ENCODE measurements around the gene PPP1R36. TPM values are rescaled to one million over a fixed set of nuclear protein-coding genes. Genes with fewer than 3 reads are reported as not detected.

PPP1R36 gene
- total RNA-seq, 2 experiments from 2014 or later = 0.29 TPM; not detected in 1

- TF ChIP-seq, protein P1, sequence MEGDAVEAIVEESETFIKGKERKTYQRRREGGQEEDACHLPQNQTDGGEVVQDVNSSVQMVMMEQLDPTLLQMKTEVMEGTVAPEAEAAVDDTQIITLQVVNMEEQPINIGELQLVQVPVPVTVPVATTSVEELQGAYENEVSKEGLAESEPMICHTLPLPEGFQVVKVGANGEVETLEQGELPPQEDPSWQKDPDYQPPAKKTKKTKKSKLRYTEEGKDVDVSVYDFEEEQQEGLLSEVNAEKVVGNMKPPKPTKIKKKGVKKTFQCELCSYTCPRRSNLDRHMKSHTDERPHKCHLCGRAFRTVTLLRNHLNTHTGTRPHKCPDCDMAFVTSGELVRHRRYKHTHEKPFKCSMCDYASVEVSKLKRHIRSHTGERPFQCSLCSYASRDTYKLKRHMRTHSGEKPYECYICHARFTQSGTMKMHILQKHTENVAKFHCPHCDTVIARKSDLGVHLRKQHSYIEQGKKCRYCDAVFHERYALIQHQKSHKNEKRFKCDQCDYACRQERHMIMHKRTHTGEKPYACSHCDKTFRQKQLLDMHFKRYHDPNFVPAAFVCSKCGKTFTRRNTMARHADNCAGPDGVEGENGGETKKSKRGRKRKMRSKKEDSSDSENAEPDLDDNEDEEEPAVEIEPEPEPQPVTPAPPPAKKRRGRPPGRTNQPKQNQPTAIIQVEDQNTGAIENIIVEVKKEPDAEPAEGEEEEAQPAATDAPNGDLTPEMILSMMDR (IDR thresholded peaks at IDR 0.05) = no peak
- H3K27ac Mint-ChIP-seq = no peak overlapping the region
- ATAC-seq (no peak), DNase-seq (no peak)
- H3K36me3 Mint-ChIP-seq (ENCODE audit: low read depth) = no peaks in the 10 kb centered on the region
- POLR2A ChIA-PET = no interaction called here
- H3K4me1 Mint-ChIP-seq (ENCODE audit: low read depth) = no peaks in the 10 kb centered on the region
- no peaks in the 10 kb centered on the region for H3K9me3 Mint-ChIP-seq
- intact Hi-C loops (cut with micrococcal nuclease) = no loop called here
- CTCF ChIA-PET = no interaction called here
- peaks cover 15% of the 10 kb centered on the region for H3K27me3 Mint-ChIP-seq
- no peak overlapping the region for H3K4me3 Mint-ChIP-seq
These were observed 51.8 kb downstream of the PPP1R36 start for GRCh38 chr14:64601571-64601970.

DNA sequence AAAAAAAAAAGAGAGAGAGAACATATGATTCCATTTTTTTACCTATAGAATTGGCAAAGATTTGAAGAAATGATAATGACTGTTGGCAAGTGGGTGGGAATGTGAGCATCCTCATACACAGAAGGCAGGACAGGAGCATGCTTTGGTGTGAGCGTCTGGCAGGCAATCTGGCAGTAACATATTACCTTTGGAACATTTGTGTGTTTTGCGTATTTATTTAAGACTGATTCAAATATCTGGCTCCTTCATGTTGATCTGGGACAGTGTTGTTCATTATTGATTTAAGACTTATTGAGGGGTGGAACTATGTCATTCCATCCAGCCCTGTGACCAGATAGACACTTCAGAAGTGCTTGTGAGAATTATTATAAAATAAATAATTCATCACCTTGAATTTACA is 53.1 kb downstream of the PPP1R36 start:
- TF ChIP-seq, protein P1 (IDR thresholded peaks at IDR 0.05) = no peak
- no peak overlapping the region for H3K27ac Mint-ChIP-seq
- H3K4me3 Mint-ChIP-seq = no peak overlapping the region
- no peaks in the 10 kb centered on the region for H3K9me3 Mint-ChIP-seq
- intact Hi-C loops (cut with micrococcal nuclease) = no loop called here
- H3K27me3 Mint-ChIP-seq = peaks cover 15% of the 10 kb centered on the region
- CTCF ChIA-PET = interaction anchor here (1.3 to 1.7 kb wide), 2 partner anchors 9 to 33 kb away, joined by 3 to 4 read pairs; no protein-coding TSS in a partner anchor
- H3K4me1 Mint-ChIP-seq (ENCODE audit: low read depth) = no peaks in the 10 kb centered on the region
- no peak for ATAC-seq
- POLR2A ChIA-PET = no interaction called here
- no peak for DNase-seq
- H3K36me3 Mint-ChIP-seq (ENCODE audit: low read depth) = no peaks in the 10 kb centered on the region

DNA sequence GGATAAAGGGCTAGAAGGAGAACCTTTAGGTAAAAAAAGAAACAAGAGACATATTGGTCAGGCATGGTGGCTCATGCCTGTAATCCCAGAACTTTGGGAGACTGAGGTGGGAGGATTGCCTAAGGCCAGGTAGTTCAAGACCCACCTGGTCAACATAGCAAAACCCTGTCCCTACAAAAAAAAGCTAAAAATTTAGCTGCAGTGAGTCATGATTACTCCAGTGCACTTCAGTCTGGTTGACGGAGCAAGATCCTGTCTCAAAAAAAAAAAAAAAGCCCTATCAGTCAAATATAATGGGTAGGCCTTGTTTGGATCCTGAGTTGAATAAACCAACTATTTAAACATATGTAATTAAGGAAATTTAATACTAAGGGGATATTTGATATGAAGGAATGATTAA is 54.2 kb downstream of the PPP1R36 start:
- DNase-seq = no peak
- Mint-ChIP-seq H3K27ac (no peak overlapping the region), H3K9me3 (no peaks in the 10 kb centered on the region), H3K4me1 (ENCODE audit: low read depth) (no peaks in the 10 kb centered on the region), H3K36me3 (ENCODE audit: low read depth) (no peaks in the 10 kb centered on the region), H3K4me3 (no peak overlapping the region), H3K27me3 (peaks cover 15% of the 10 kb centered on the region)
- ATAC-seq = no peak
- intact Hi-C loops (cut with micrococcal nuclease) = no loop called here
- ChIA-PET POLR2A (no interaction called here), CTCF (interaction anchor here (1.3 to 1.7 kb wide), 2 partner anchors 11 to 32 kb away, joined by 3 to 4 read pairs; no protein-coding TSS in a partner anchor)
- TF ChIP-seq, protein P1 (IDR thresholded peaks at IDR 0.05) = no peak

GRCh38 chr14:64604881-64605280 is 55.1 kb downstream of the PPP1R36 start:
- H3K4me1 Mint-ChIP-seq (ENCODE audit: low read depth) = peaks cover 1% of the 10 kb centered on the region
- intact Hi-C loops (cut with micrococcal nuclease) = no loop called here
- ATAC-seq (no peak), DNase-seq (no peak)
- H3K36me3 Mint-ChIP-seq (ENCODE audit: low read depth) = no peaks in the 10 kb centered on the region
- H3K4me3 Mint-ChIP-seq = no peak overlapping the region
- CTCF ChIA-PET = no interaction called here
- H3K27ac Mint-ChIP-seq = no peak overlapping the region
- POLR2A ChIA-PET = interaction anchor here (0.5 to 0.8 kb wide), 2 partner anchors 15 to 979 kb away, joined by 3 read pairs; no protein-coding TSS in a partner anchor
- TF ChIP-seq, protein P1 (IDR thresholded peaks at IDR 0.05) = no peak
- peaks cover 15% of the 10 kb centered on the region for H3K27me3 Mint-ChIP-seq
- H3K9me3 Mint-ChIP-seq = no peaks in the 10 kb centered on the region

- ChIA-PET POLR2A (no interaction called here), CTCF (no interaction called here)
These were observed 56.3 kb downstream of the PPP1R36 start for GRCh38 chr14:64605926-64606685.

More at GRCh38 chr14:64605926-64606685, 56.3 kb downstream of the PPP1R36 start:
- H3K27me3 Mint-ChIP-seq = peaks cover 11% of the 10 kb centered on the region
- TF ChIP-seq, protein P1 (IDR thresholded peaks at IDR 0.05) = no peak
- intact Hi-C loops (cut with micrococcal nuclease) = no loop called here
- no peak overlapping the region for H3K27ac Mint-ChIP-seq
- no peaks in the 10 kb centered on the region for H3K9me3 Mint-ChIP-seq
- peaks cover 5% of the 10 kb centered on the region for H3K4me1 Mint-ChIP-seq (ENCODE audit: low read depth)
- H3K4me3 Mint-ChIP-seq = no peak overlapping the region
- no peaks in the 10 kb centered on the region for H3K36me3 Mint-ChIP-seq (ENCODE audit: low read depth)
- ATAC-seq (no peak), DNase-seq (no peak)
